H1 (cell line): ENCODE results near the gene SCG2. TPM values are rescaled to one million over a fixed set of nuclear protein-coding genes. Genes with fewer than 3 reads are reported as not detected.

ENCODE experiments used
- CTCF ChIA-PET: fragments of 300-600 bp; sonication (Branson Sonifier 250); formaldehyde crosslinking; loops from one replicate; lab custom pipeline; 2021; ENCODE audit not compliant: partially characterized antibody; lab: Charles Lee
- POLR2A ChIA-PET: fragments of 300-600 bp; sonication (Branson Sonifier 250); formaldehyde crosslinking; loops from one replicate; lab custom pipeline; 2021; ENCODE audit warnings: inconsistent platforms; ENCODE audit not compliant: partially characterized antibody; lab: Charles Lee
- DNase-seq, 2 experiments: peaks; one replicate each; pipeline versions ENCODE4 v3.0.0 to v3.0.0-alpha.2; 2010 to 2022; ENCODE audit warnings: low spot score in 2 of 2, low read depth in 1 of 2, mixed read lengths in 1 of 2
- FAIRE-seq: peaks from 2 replicates; lab custom pipeline; 2011; peaks lifted over from hg19 to GRCh38; lab: Jason Lieb, UNC
- H2AFZ ChIP-seq: 2 replicates; pipeline ENCODE4 v1.8.1; 2012; ENCODE audit warnings: low read length, inconsistent platforms
- H2AK5ac ChIP-seq: 2 replicates; pipeline ENCODE4 v1.6.1; 2013; ENCODE audit warnings: low read depth, low read length
- H2BK120ac ChIP-seq: replicated peaks from 2 replicates; pipeline ENCODE3; 2013; ENCODE audit warnings: low read depth, low read length, inconsistent platforms
- H2BK12ac ChIP-seq: 2 replicates; pipeline ENCODE4 v1.6.1; 2013; ENCODE audit warnings: low read depth, low read length
- H2BK15ac ChIP-seq: 2 replicates; pipeline ENCODE4 v1.6.1; 2013; ENCODE audit warnings: low read length
- H2BK20ac ChIP-seq: 2 replicates; pipeline ENCODE4 v1.6.1; 2013; ENCODE audit warnings: low read length
- H2BK5ac ChIP-seq: 2 replicates; pipeline ENCODE4 v1.6.1; 2013; ENCODE audit warnings: low read depth, low read length
- H3K14ac ChIP-seq: 2 replicates; pipeline ENCODE4 v1.6.1; 2013; ENCODE audit warnings: inconsistent platforms; ENCODE audit not compliant: insufficient read length
- H3K18ac ChIP-seq: 2 replicates; pipeline ENCODE4 v1.6.1; 2013; ENCODE audit warnings: low read length; ENCODE audit errors: extremely low read depth
- H3K23ac ChIP-seq: 2 replicates; pipeline ENCODE4 v1.6.1; 2013; ENCODE audit warnings: inconsistent platforms; ENCODE audit not compliant: insufficient read length
- H3K23me2 ChIP-seq: 2 replicates; pipeline ENCODE4 v1.6.1; 2013; ENCODE audit warnings: low read depth, low read length
- H3K27ac ChIP-seq: 2 replicates; pipeline ENCODE4 v1.6.1; 2011; ENCODE audit warnings: low read depth, low read length, inconsistent platforms
- H3K27me3 ChIP-seq, 4 experiments: replicated peaks in 1 of 4; 1 replicate in 1 of 4; 2 replicates in 3 of 4; pipeline versions ENCODE4 v1.6.1 to v1.8.1; 2011 to 2013; ENCODE audit warnings: low read length in 3 of 4, mild to moderate bottlenecking in 3 of 4, inconsistent platforms in 2 of 4, mixed read lengths in 2 of 4, moderate library complexity in 1 of 4; ENCODE audit not compliant: control insufficient read depth in 3 of 4, insufficient read depth in 3 of 4; ENCODE audit errors: extremely low read depth in 1 of 4
- H3K36me3 ChIP-seq, 4 experiments: 2 replicates each; pipeline versions ENCODE4 v1.6.1 to v1.8.1; 2011 to 2013; ENCODE audit warnings: mild to moderate bottlenecking in 4 of 4, low read length in 3 of 4, moderate library complexity in 2 of 4, control low read depth in 1 of 4, inconsistent platforms in 1 of 4; ENCODE audit not compliant: insufficient read depth in 4 of 4, control insufficient read depth in 2 of 4
- H3K4ac ChIP-seq: replicated peaks from 2 replicates; pipeline ENCODE3; 2013; ENCODE audit warnings: low read length, low read depth, mixed read lengths, inconsistent platforms; ENCODE audit not compliant: insufficient read length
- H3K4me1 ChIP-seq, 4 experiments: replicated peaks in 1 of 4; 1 replicate in 1 of 4; 2 replicates in 3 of 4; pipeline versions ENCODE4 v1.6.1 to v1.8.1; 2011 to 2013; ENCODE audit warnings: low read length in 3 of 4, inconsistent platforms in 2 of 4, mixed read lengths in 1 of 4; ENCODE audit not compliant: insufficient read depth in 4 of 4, control insufficient read depth in 3 of 4
- H3K4me2 ChIP-seq, 2 experiments: 2 replicates each; pipeline versions ENCODE4 v1.6.1 to v1.8.1; 2011 to 2013; ENCODE audit warnings: low read depth in 2 of 2, low read length in 2 of 2, control low read depth in 1 of 2, inconsistent platforms in 1 of 2, mild to moderate bottlenecking in 1 of 2; ENCODE audit not compliant: insufficient read depth in 1 of 2
- H3K4me3 ChIP-seq, 4 experiments: fragments of 200-600, 300-600 bp in 1 of 4; sonication (generic), shearing (Covaris generic), sonication (Bioruptor Twin) in 1 of 4; 2 replicates each; pipeline versions ENCODE4 v1.5.1 to v1.8.1; 2011 to 2016; ENCODE audit warnings: low read length in 4 of 4, low read depth in 3 of 4, control low read depth in 2 of 4, inconsistent platforms in 2 of 4, mild to moderate bottlenecking in 2 of 4, mixed read lengths in 1 of 4, moderate library complexity in 1 of 4; ENCODE audit not compliant: insufficient read depth in 2 of 4; ENCODE audit errors: extremely low read depth in 1 of 4
- H3K56ac ChIP-seq: replicated peaks from 2 replicates; pipeline ENCODE3; 2013; ENCODE audit warnings: low read depth, mild to moderate bottlenecking, mixed read lengths, low read length, inconsistent platforms; ENCODE audit not compliant: insufficient read length
- H3K79me1 ChIP-seq: 2 replicates; pipeline ENCODE4 v1.6.1; 2013; ENCODE audit warnings: low read depth, low read length, control low read depth
- H3K79me2 ChIP-seq, 2 experiments: 2 replicates each; pipeline versions ENCODE4 v1.6.1 to v1.8.1; 2012 to 2013; ENCODE audit warnings: low read length in 2 of 2, mild to moderate bottlenecking in 2 of 2, inconsistent platforms in 1 of 2; ENCODE audit not compliant: insufficient read depth in 2 of 2, control insufficient read depth in 1 of 2
- H3K9ac ChIP-seq, 4 experiments: replicated peaks in 1 of 4; 1 replicate in 1 of 4; 2 replicates in 3 of 4; pipeline versions ENCODE4 v1.6.1 to v1.8.1; 2011 to 2013; ENCODE audit warnings: low read depth in 3 of 4, low read length in 3 of 4, control low read depth in 2 of 4, mild to moderate bottlenecking in 2 of 4, moderate library complexity in 2 of 4, inconsistent platforms in 1 of 4; ENCODE audit errors: extremely low read depth in 1 of 4
- H3K9me3 ChIP-seq, 2 experiments: 2 replicates each; pipeline versions ENCODE4 v1.6.1 to v1.8.1; 2012 to 2013; ENCODE audit warnings: mild to moderate bottlenecking in 2 of 2, moderate library complexity in 2 of 2, control low read depth in 1 of 2, inconsistent platforms in 1 of 2, low read depth in 1 of 2, low read length in 1 of 2, mixed read lengths in 1 of 2; ENCODE audit not compliant: insufficient read depth in 2 of 2
- H4K20me1 ChIP-seq, 2 experiments: replicated peaks in 1 of 2; 2 replicates each; pipeline versions ENCODE3 to v1.8.1; 2011 to 2013; ENCODE audit warnings: inconsistent platforms in 2 of 2, low read length in 2 of 2, mild to moderate bottlenecking in 1 of 2; ENCODE audit not compliant: insufficient read depth in 2 of 2, control insufficient read depth in 1 of 2
- H4K5ac ChIP-seq: 2 replicates; pipeline ENCODE4 v1.6.1; 2013; ENCODE audit warnings: low read length, low read depth, mixed read lengths, inconsistent platforms; ENCODE audit not compliant: insufficient read length
- H4K8ac ChIP-seq: 2 replicates; pipeline ENCODE4 v1.8.0; 2013; ENCODE audit warnings: mild to moderate bottlenecking, moderate library complexity, low read length, inconsistent platforms; ENCODE audit not compliant: insufficient read depth; ENCODE audit errors: extremely low read depth
- H4K91ac ChIP-seq: replicated peaks from 2 replicates; pipeline ENCODE3; 2013; ENCODE audit warnings: low read length, mixed read lengths, inconsistent platforms; ENCODE audit not compliant: insufficient read length
- HDAC2 ChIP-seq, 2 experiments: fragments of 300-600 bp in 1 of 2; sonication (generic) in 1 of 2; IDR thresholded peaks; 2 replicates each; pipeline ENCODE4 v1.6.1; 2011 to 2012; ENCODE audit warnings: low read depth in 2 of 2, low read length in 2 of 2, mild to moderate bottlenecking in 2 of 2, moderate library complexity in 2 of 2, borderline replicate concordance in 1 of 2, inconsistent platforms in 1 of 2
- NRF1 ChIP-seq: IDR thresholded peaks from 2 replicates; pipeline ENCODE4 v1.6.1; 2011; ENCODE audit warnings: mild to moderate bottlenecking, low read depth, low read length, improper control_type of control experiment
- TAF1 ChIP-seq: IDR thresholded peaks from 2 replicates; pipeline ENCODE4 v1.6.1; 2011; ENCODE audit warnings: mild to moderate bottlenecking, low read depth, low read length
- WGBS, 2 experiments: shearing (Covaris generic) in 1 of 2; methylation state at CpG; one replicate each; pipeline versions ENCODE4 v1.1.6 to v1.1.7; 2013 to 2015; ENCODE audit warnings: low lambda C conversion rate in 2 of 2, mixed read lengths in 2 of 2, inconsistent platforms in 1 of 2, low coverage in 1 of 2, missing lambda C conversion rate in 1 of 2; ENCODE audit not compliant: insufficient replicate concordance in 2 of 2, insufficient coverage in 1 of 2, insufficient read length in 1 of 2; ENCODE audit errors: extremely low coverage in 1 of 2, missing lambda C conversion rate in 1 of 2; 5-methylcytosine and 5-hydroxymethylcytosine counted together
- polyA plus RNA-seq, 7 experiments: library from polyadenylated mRNA; depleted of rRNA in 3 of 7; stranded (reverse) in 5 of 7; unstranded in 2 of 7; fragments of >200 nt in 5 of 7; fragments of 200-250 nt in 2 of 7; gene quantifications; 1 replicate in 5 of 7; 2 replicates in 1 of 7; 4 replicates in 1 of 7; pipeline versions ENCODE4 v1.2.1 to v1.2.3, GENCODE V29; 2011 to 2013; ENCODE audit warnings: missing spikeins in 2 of 7, mixed read lengths in 2 of 7
- total RNA-seq: library from RNA; stranded (reverse); fragmentation: NEBNext Ultra II Directional; extraction: Animal tissue kit (Norgen Biotek cat#: 25700); gene quantifications from 2 replicates; pipeline ENCODE4 v1.2.1, GENCODE V29; 2021

Gene SCG2
- total and polyA plus RNA-seq, 2 of the 8 experiments (the other 6 are each of a cell fraction or from before 2014, with no cell fraction given): 0.54 to 1.0 TPM

DNA sequence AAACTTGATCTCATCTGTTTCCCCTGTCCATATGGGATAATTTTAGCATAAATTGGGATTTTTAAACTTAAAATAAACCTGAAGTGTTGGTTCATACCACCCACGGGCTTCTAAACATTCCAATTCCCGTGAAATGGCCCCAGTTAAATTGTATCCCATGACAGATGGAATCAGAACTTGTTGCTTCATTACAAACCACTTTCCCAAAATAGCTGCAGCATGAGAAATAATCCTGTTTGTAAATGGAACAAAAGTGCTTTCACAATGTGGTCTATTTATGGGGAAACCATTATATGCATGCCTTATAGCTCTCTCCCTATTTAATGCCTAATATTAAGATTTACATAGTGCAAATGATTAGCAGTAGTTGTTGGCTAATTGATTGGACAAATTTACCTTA is 15.9 kb downstream of the SCG2 start:
- H3K27ac ChIP-seq: no peak overlapping the region
- H3K27me3 ChIP-seq: no peaks in the 10 kb centered on the region
- H2BK15ac ChIP-seq: no peak overlapping the region
- H4K5ac ChIP-seq: no peak overlapping the region
- no peak overlapping the region for H2AK5ac ChIP-seq
- H2BK120ac ChIP-seq: no peak overlapping the region
- H3K14ac ChIP-seq: no peak overlapping the region
- no peak overlapping the region for H3K4me2 ChIP-seq
- H3K9ac ChIP-seq: no peak overlapping the region
- H4K20me1 ChIP-seq: no peaks in the 10 kb centered on the region
- H3K23ac ChIP-seq: no peak overlapping the region
- no peaks in the 10 kb centered on the region for H3K36me3 ChIP-seq
- ChIA-PET POLR2A (no interaction called here), CTCF (no interaction called here)
- H4K8ac ChIP-seq: no peak overlapping the region
- H3K9me3 ChIP-seq: no peaks in the 10 kb centered on the region
- no peak for TF ChIP-seq NRF1
- no peak for TF ChIP-seq TAF1
- TF ChIP-seq HDAC2 (IDR thresholded peaks at IDR 0.05; ENCODE audit: borderline replicate concordance in 1 of 2, low read depth in 2 of 2, low read length in 2 of 2): no peak
- H3K4ac ChIP-seq: no peak overlapping the region
- peaks cover 0 to 4% (median 3%) of the 10 kb centered on the region in 4 experiments; a peak in 2 of 7 replicates for H3K4me1 ChIP-seq
- H3K4me3 ChIP-seq: no peak overlapping the region
- DNase-seq (no peak), FAIRE-seq (no peak)
- H3K79me2 ChIP-seq: no peaks in the 10 kb centered on the region
- no peak overlapping the region for H3K56ac ChIP-seq
- no peak overlapping the region for H3K18ac ChIP-seq
- no peak overlapping the region for H4K91ac ChIP-seq
- H3K79me1 ChIP-seq: no peaks in the 10 kb centered on the region
- no peak overlapping the region for H2BK5ac ChIP-seq
- H3K23me2 ChIP-seq: no peaks in the 10 kb centered on the region
- no peak overlapping the region for H2BK12ac ChIP-seq
- no peak overlapping the region for H2BK20ac ChIP-seq
- H2AFZ ChIP-seq: no peak overlapping the region
- WGBS, 2 experiments: 80% methylated on average over 2 of the region's 2 CpGs; no CpG with 5 or more reads in 1 of the 2 experiments
